Smooth muscle cell (in vitro differentiated cells): ENCODE data around the gene NAT10. TPM values are rescaled to one million over a fixed set of nuclear protein-coding genes. Genes with fewer than 3 reads are reported as not detected.

Experiments used
- DNase-seq: peaks from one replicate; lab custom pipeline; 2025; ENCODE audit not compliant: unreplicated experiment; lab: John Stamatoyannopoulos, UW
- H2AFZ ChIP-seq: fragments of 200-600 bp; sonication (generic); 2 replicates; pipeline ENCODE4 v1.6.0; 2016; ENCODE audit warnings: antibody characterized with exemption, low read depth, mild to moderate bottlenecking
- H3F3A ChIP-seq: fragments of 200-600 bp; sonication (generic); 2 replicates; pipeline ENCODE4 v1.6.0; 2017; ENCODE audit warnings: antibody characterized with exemption, low read depth
- H3K27ac ChIP-seq: fragments of 200-600 bp; sonication (generic); 2 replicates; pipeline ENCODE4 v1.5.1; 2016; ENCODE audit warnings: low read depth, mild to moderate bottlenecking
- H3K27me3 ChIP-seq: fragments of 200-600 bp; sonication (generic); 2 replicates; pipeline ENCODE4 v1.6.1; 2016; ENCODE audit warnings: low read depth, mild to moderate bottlenecking
- H3K36me3 ChIP-seq: fragments of 200-600 bp; sonication (generic); 2 replicates; pipeline ENCODE4 v1.5.1; 2016; ENCODE audit warnings: low read depth
- H3K4me1 ChIP-seq: fragments of 200-600 bp; sonication (generic); 2 replicates; pipeline ENCODE4 v1.5.1; 2016; ENCODE audit warnings: low read depth
- H3K4me2 ChIP-seq: fragments of 200-600 bp; sonication (generic); 2 replicates; pipeline ENCODE4 v1.6.0; 2016; ENCODE audit warnings: mild to moderate bottlenecking
- H3K4me3 ChIP-seq: fragments of 200-600 bp; sonication (generic); 2 replicates; pipeline ENCODE4 v1.5.1; 2016; ENCODE audit warnings: mild to moderate bottlenecking
- H3K79me2 ChIP-seq: fragments of 200-600 bp; sonication (generic); 2 replicates; pipeline ENCODE4 v1.6.0; 2016; ENCODE audit warnings: low read depth, mild to moderate bottlenecking
- H3K9ac ChIP-seq: fragments of 200-600 bp; sonication (generic); 2 replicates; pipeline ENCODE4 v1.6.0; 2016; ENCODE audit warnings: low read depth
- H3K9me3 ChIP-seq: fragments of 200-600 bp; sonication (generic); replicated peaks from 2 replicates; pipeline ENCODE4 v1.5.1; 2016; ENCODE audit warnings: low read depth
- H4K20me1 ChIP-seq: fragments of 200-600 bp; sonication (generic); 2 replicates; pipeline ENCODE4 v1.6.0; 2016; ENCODE audit warnings: low read depth
- WGBS: methylation state at CpG from one replicate; pipeline ENCODE4 v1.1.7; 2016; ENCODE audit warnings: low lambda C conversion rate; 5-methylcytosine and 5-hydroxymethylcytosine counted together
- polyA plus RNA-seq: library from polyadenylated mRNA; unstranded; fragments of >200 nt; fragmentation: Nextera tagmentation; extraction: Ambion mirVana; gene quantifications from 2 replicates; pipeline ENCODE4 v1.2.1, GENCODE V29; 2016
- total RNA-seq: library from RNA; depleted of rRNA; stranded (reverse); fragments of >200 nt; gene quantifications from 2 replicates; pipeline ENCODE4 v1.2.3, GENCODE V29; 2014
- TF ChIP-seq, protein P1 (sequence below): fragments of 200-600 bp; sonication (generic); IDR thresholded peaks from 2 replicates; pipeline ENCODE4 v1.5.1; 2017; ENCODE audit warnings: borderline replicate concordance, mild to moderate bottlenecking, antibody characterized with exemption; ENCODE audit not compliant: insufficient read depth, poor library complexity, severe bottlenecking

The NAT10 gene
- total and polyA plus RNA-seq, 2 experiments from 2014 or later: 16.4 to 20.9 TPM

DNA sequence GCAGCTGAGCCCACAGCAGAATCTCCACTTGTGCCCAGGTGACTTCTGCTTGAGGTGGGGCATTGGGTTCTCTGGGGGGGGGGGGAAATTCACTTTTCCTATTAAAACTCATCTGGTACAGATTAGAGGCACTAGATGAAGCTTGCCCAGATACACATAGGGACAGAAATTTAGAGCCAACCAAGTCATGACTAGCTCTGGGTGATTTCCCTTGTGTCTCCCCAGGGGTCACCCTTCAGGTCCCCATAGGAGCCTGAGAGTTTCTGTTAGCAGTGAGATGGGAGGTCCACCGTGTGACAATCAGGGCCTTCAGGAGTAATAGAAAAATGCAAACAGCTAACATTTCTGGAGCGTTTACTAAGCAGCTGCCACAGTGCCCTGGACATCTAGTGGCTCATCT is 77.0 kb downstream of the NAT10 start:
- TF ChIP-seq, protein P1, sequence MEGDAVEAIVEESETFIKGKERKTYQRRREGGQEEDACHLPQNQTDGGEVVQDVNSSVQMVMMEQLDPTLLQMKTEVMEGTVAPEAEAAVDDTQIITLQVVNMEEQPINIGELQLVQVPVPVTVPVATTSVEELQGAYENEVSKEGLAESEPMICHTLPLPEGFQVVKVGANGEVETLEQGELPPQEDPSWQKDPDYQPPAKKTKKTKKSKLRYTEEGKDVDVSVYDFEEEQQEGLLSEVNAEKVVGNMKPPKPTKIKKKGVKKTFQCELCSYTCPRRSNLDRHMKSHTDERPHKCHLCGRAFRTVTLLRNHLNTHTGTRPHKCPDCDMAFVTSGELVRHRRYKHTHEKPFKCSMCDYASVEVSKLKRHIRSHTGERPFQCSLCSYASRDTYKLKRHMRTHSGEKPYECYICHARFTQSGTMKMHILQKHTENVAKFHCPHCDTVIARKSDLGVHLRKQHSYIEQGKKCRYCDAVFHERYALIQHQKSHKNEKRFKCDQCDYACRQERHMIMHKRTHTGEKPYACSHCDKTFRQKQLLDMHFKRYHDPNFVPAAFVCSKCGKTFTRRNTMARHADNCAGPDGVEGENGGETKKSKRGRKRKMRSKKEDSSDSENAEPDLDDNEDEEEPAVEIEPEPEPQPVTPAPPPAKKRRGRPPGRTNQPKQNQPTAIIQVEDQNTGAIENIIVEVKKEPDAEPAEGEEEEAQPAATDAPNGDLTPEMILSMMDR: no peak
- Histone ChIP-seq H3K79me2 (no peaks in the 10 kb centered on the region), H3K4me2 (no peak overlapping the region), H2AFZ (no peak overlapping the region), H4K20me1 (no peaks in the 10 kb centered on the region), H3K9ac (no peak overlapping the region), H3K4me1 (peaks cover 15% of the 10 kb centered on the region), H3K27me3 (no peaks in the 10 kb centered on the region), H3K9me3 (no peaks in the 10 kb centered on the region), H3F3A (peaks cover 8% of the 10 kb centered on the region), H3K36me3 (no peaks in the 10 kb centered on the region), H3K27ac (no peak overlapping the region), H3K4me3 (no peak overlapping the region)
- WGBS: 96% methylated on average over 2 of the region's 2 CpGs
- DNase-seq: no peak

DNA sequence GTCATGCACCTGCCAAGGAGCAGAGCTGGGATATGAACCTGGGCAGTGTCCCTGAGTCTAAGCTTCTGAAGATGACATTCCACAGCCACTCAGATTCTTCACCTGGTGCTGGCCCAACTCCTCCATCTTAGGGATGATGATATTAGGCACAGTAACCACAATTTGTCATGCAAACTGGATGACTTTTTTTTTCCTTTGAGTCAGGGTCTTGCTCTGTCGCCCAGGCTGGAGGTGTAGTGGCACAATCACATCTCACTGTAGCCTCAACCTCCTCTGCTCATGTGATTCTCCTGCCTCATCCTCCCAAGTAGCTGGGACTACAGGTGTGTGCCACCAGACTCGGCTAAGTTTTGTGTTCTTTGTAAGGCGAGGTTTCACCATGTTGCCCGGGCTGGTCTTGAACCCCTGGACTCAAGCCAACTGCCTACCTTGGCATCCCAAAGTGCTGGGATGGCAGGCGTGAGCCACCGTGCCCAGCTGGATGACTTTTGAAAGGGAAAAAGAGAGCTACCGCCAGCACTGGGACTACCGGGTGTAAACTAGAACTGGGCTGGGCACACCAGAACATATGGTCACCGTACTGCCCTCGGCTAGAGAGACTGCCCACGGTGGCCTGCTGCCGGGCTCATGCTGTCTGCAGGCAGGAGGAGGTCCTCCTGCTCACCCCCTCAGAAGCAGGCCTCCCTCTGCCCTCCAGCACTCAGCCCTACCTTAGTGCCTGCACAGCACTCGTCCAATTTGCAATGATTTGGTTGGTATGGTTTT is 77.7 kb downstream of the NAT10 start:
- DNase-seq: no peak
- Histone ChIP-seq H3K27ac (no peak overlapping the region), H3K79me2 (no peaks in the 10 kb centered on the region), H3K27me3 (no peaks in the 10 kb centered on the region), H3K4me3 (no peak overlapping the region), H3K4me2 (no peak overlapping the region), H3K9ac (no peak overlapping the region), H3K9me3 (no peaks in the 10 kb centered on the region), H3F3A (peaks cover 8% of the 10 kb centered on the region), H3K36me3 (no peaks in the 10 kb centered on the region), H4K20me1 (no peaks in the 10 kb centered on the region), H2AFZ (no peak overlapping the region), H3K4me1 (peaks cover 14% of the 10 kb centered on the region)
- TF ChIP-seq, protein P1: no peak
- WGBS: 95% methylated on average over 13 of the region's 13 CpGs

DNA sequence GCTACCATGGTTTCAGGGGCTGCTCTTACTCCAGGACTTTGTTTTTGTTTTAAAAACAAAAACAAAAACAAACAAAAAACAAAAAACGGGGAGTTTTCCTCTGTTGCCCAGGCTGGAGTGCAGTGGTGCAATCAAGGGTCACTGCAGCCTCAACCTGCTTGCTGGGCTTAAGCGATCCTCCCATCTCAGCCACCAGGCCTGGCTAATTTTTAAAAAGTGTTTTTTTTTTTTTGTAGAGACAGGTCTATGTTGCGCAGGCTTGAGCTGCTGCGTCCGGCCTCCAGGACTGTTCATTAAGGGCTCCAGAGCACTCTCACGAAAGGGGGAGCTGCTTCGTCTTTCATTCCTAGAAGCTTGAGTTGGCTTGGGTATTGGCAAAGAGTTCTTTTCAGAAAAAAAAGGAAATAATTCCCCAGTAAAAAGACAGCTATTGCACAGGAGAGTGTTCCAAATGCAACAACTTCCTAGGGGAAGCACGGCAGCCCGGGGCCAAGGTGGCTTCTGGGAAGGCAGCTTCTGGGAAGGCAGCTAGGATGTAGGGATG is 78.5 kb downstream of the NAT10 start:
- H2AFZ ChIP-seq: no peak overlapping the region
- no peak overlapping the region for H3K4me3 ChIP-seq
- H3K4me1 ChIP-seq: peaks cover 17% of the 10 kb centered on the region
- peaks cover 5% of the 10 kb centered on the region for H4K20me1 ChIP-seq
- DNase-seq: no peak
- H3K27ac ChIP-seq: no peak overlapping the region
- no peaks in the 10 kb centered on the region for H3K79me2 ChIP-seq
- H3F3A ChIP-seq: peaks cover 8% of the 10 kb centered on the region
- H3K27me3 ChIP-seq: no peaks in the 10 kb centered on the region
- H3K36me3 ChIP-seq: no peaks in the 10 kb centered on the region
- 97% methylated on average over 9 of the region's 9 CpGs for WGBS
- H3K9me3 ChIP-seq: no peaks in the 10 kb centered on the region
- H3K4me2 ChIP-seq: no peak overlapping the region
- no peak overlapping the region for H3K9ac ChIP-seq
- TF ChIP-seq, protein P1: no peak
